Smooth muscle cell (in vitro differentiated cells): ENCODE results near the gene AGO4. TPM values are rescaled to one million over a fixed set of nuclear protein-coding genes. Genes with fewer than 3 reads are reported as not detected.
"Not testable (repeated sequence)": the region's sequence is repeated elsewhere in the genome, so short reads cannot be mapped to it uniquely, and the experiment has no call there.

Experiments used
- DNase-seq: peaks from one replicate; lab custom pipeline; 2025; ENCODE audit not compliant: unreplicated experiment; lab: John Stamatoyannopoulos, UW
- H2AFZ ChIP-seq: fragments of 200-600 bp; sonication (generic); 2 replicates; pipeline ENCODE4 v1.6.0; 2016; ENCODE audit warnings: antibody characterized with exemption, low read depth, mild to moderate bottlenecking
- H3F3A ChIP-seq: fragments of 200-600 bp; sonication (generic); 2 replicates; pipeline ENCODE4 v1.6.0; 2017; ENCODE audit warnings: antibody characterized with exemption, low read depth
- H3K27ac ChIP-seq: fragments of 200-600 bp; sonication (generic); 2 replicates; pipeline ENCODE4 v1.5.1; 2016; ENCODE audit warnings: low read depth, mild to moderate bottlenecking
- H3K27me3 ChIP-seq: fragments of 200-600 bp; sonication (generic); 2 replicates; pipeline ENCODE4 v1.6.1; 2016; ENCODE audit warnings: low read depth, mild to moderate bottlenecking
- H3K36me3 ChIP-seq: fragments of 200-600 bp; sonication (generic); 2 replicates; pipeline ENCODE4 v1.5.1; 2016; ENCODE audit warnings: low read depth
- H3K4me1 ChIP-seq: fragments of 200-600 bp; sonication (generic); 2 replicates; pipeline ENCODE4 v1.5.1; 2016; ENCODE audit warnings: low read depth
- H3K4me2 ChIP-seq: fragments of 200-600 bp; sonication (generic); 2 replicates; pipeline ENCODE4 v1.6.0; 2016; ENCODE audit warnings: mild to moderate bottlenecking
- H3K4me3 ChIP-seq: fragments of 200-600 bp; sonication (generic); 2 replicates; pipeline ENCODE4 v1.5.1; 2016; ENCODE audit warnings: mild to moderate bottlenecking
- H3K79me2 ChIP-seq: fragments of 200-600 bp; sonication (generic); 2 replicates; pipeline ENCODE4 v1.6.0; 2016; ENCODE audit warnings: low read depth, mild to moderate bottlenecking
- H3K9ac ChIP-seq: fragments of 200-600 bp; sonication (generic); 2 replicates; pipeline ENCODE4 v1.6.0; 2016; ENCODE audit warnings: low read depth
- H3K9me3 ChIP-seq: fragments of 200-600 bp; sonication (generic); replicated peaks from 2 replicates; pipeline ENCODE4 v1.5.1; 2016; ENCODE audit warnings: low read depth
- H4K20me1 ChIP-seq: fragments of 200-600 bp; sonication (generic); 2 replicates; pipeline ENCODE4 v1.6.0; 2016; ENCODE audit warnings: low read depth
- CTCF ChIP-seq: fragments of 200-600 bp; sonication (generic); IDR thresholded peaks from 2 replicates; pipeline ENCODE4 v1.5.1; 2017; ENCODE audit warnings: borderline replicate concordance, mild to moderate bottlenecking, antibody characterized with exemption; ENCODE audit not compliant: insufficient read depth, poor library complexity, severe bottlenecking
- whole genome bisulfite sequencing: methylation state at CpG from one replicate; pipeline ENCODE4 v1.1.7; 2016; ENCODE audit warnings: low lambda C conversion rate; 5-methylcytosine and 5-hydroxymethylcytosine counted together
- polyA plus RNA-seq: library from polyadenylated mRNA; unstranded; fragments of >200 nt; fragmentation: Nextera tagmentation; extraction: Ambion mirVana; gene quantifications from 2 replicates; pipeline ENCODE4 v1.2.1, GENCODE V29; 2016
- total RNA-seq: library from RNA; depleted of rRNA; stranded (reverse); fragments of >200 nt; gene quantifications from 2 replicates; pipeline ENCODE4 v1.2.3, GENCODE V29; 2014

The AGO4 gene
- total and polyA plus RNA-seq, 2 experiments from 2014 or later = 5.8 to 10.7 TPM

- no peak for TF ChIP-seq CTCF
- no peaks in the 10 kb centered on the region for H3F3A ChIP-seq
- H4K20me1 ChIP-seq = no peaks in the 10 kb centered on the region
- H3K79me2 ChIP-seq = no peaks in the 10 kb centered on the region
- no peaks in the 10 kb centered on the region for H3K27me3 ChIP-seq
- H3K4me2 ChIP-seq = no peak overlapping the region
- H3K27ac ChIP-seq = no peak overlapping the region
- no peak overlapping the region for H3K4me3 ChIP-seq
- no peak overlapping the region for H2AFZ ChIP-seq
- 84% methylated on average over 3 of the region's 3 CpGs for WGBS
- H3K9me3 ChIP-seq = no peaks in the 10 kb centered on the region
- DNase-seq = no peak
- no peaks in the 10 kb centered on the region for H3K4me1 ChIP-seq
- H3K36me3 ChIP-seq = no peaks in the 10 kb centered on the region
- no peak overlapping the region for H3K9ac ChIP-seq
Observed at GRCh38 chr1:35863881-35864625, 56.2 kb downstream of the AGO4 start.

- no peaks in the 10 kb centered on the region for H3K36me3 ChIP-seq
- H3K27ac ChIP-seq = no peak overlapping the region
- 97% methylated on average over 5 of the region's 5 CpGs for WGBS
- H3K27me3 ChIP-seq = no peaks in the 10 kb centered on the region
- no peak overlapping the region for H3K4me3 ChIP-seq
- no peaks in the 10 kb centered on the region for H3F3A ChIP-seq
- H3K4me1 ChIP-seq = no peaks in the 10 kb centered on the region
- no peak for TF ChIP-seq CTCF
- no peak overlapping the region for H3K4me2 ChIP-seq
- H4K20me1 ChIP-seq = no peaks in the 10 kb centered on the region
- no peak for DNase-seq
- no peak overlapping the region for H3K9ac ChIP-seq
- H2AFZ ChIP-seq = no peak overlapping the region
- no peaks in the 10 kb centered on the region for H3K9me3 ChIP-seq
- no peaks in the 10 kb centered on the region for H3K79me2 ChIP-seq
Observed at GRCh38 chr1:35864813-35865212, 57.0 kb downstream of the AGO4 start.

- no peak for TF ChIP-seq CTCF
- H3K36me3 ChIP-seq = no peaks in the 10 kb centered on the region
Observed at GRCh38 chr1:35866991-35867390, 59.2 kb downstream of the AGO4 start.

GRCh38 chr1:35869245-35869950 is 61.6 kb downstream of the AGO4 start:
- not testable (repeated sequence) for H3K27ac ChIP-seq, H3K4me1 ChIP-seq, H3K9me3 ChIP-seq, H4K20me1 ChIP-seq, H2AFZ ChIP-seq, H3K4me3 ChIP-seq, H3K27me3 ChIP-seq, H3K4me2 ChIP-seq, H3K36me3 ChIP-seq, H3K79me2 ChIP-seq, DNase-seq, H3F3A ChIP-seq, H3K9ac ChIP-seq
- WGBS = 94% methylated on average over 34 of the region's 34 CpGs

More at GRCh38 chr1:35866991-35867390, 59.2 kb downstream of the AGO4 start:
- Histone ChIP-seq H3K4me1 (no peaks in the 10 kb centered on the region), H2AFZ (no peak overlapping the region), H3K4me2 (no peak overlapping the region), H3F3A (no peaks in the 10 kb centered on the region), H3K27ac (no peak overlapping the region), H3K9ac (no peak overlapping the region), H4K20me1 (no peaks in the 10 kb centered on the region), H3K27me3 (no peaks in the 10 kb centered on the region), H3K79me2 (no peaks in the 10 kb centered on the region), H3K9me3 (no peaks in the 10 kb centered on the region), H3K4me3 (no peak overlapping the region)
- 92% methylated on average over 3 of the region's 3 CpGs for WGBS
- DNase-seq = no peak
